Measurements from ENCODE around the gene COL6A2.
"Not testable (repeated sequence)": the region's sequence is repeated elsewhere in the genome, so short reads cannot be mapped to it uniquely, and the experiment has no call there.

The COL6A2 gene

GRCh38 chr21:46080171-46081021 is 17.5 kb upstream of the COL6A2 start:
- no peak for DNase-seq

GRCh38 chr21:46081022-46081861 is 16.7 kb upstream of the COL6A2 start:
- no peak for DNase-seq

- no peak for DNase-seq
Measured at GRCh38 chr21:46081862-46082712, 15.8 kb upstream of the COL6A2 start.

- DNase-seq: no peak
Measured at GRCh38 chr21:46082713-46082962, 15.3 kb upstream of the COL6A2 start.

DNA sequence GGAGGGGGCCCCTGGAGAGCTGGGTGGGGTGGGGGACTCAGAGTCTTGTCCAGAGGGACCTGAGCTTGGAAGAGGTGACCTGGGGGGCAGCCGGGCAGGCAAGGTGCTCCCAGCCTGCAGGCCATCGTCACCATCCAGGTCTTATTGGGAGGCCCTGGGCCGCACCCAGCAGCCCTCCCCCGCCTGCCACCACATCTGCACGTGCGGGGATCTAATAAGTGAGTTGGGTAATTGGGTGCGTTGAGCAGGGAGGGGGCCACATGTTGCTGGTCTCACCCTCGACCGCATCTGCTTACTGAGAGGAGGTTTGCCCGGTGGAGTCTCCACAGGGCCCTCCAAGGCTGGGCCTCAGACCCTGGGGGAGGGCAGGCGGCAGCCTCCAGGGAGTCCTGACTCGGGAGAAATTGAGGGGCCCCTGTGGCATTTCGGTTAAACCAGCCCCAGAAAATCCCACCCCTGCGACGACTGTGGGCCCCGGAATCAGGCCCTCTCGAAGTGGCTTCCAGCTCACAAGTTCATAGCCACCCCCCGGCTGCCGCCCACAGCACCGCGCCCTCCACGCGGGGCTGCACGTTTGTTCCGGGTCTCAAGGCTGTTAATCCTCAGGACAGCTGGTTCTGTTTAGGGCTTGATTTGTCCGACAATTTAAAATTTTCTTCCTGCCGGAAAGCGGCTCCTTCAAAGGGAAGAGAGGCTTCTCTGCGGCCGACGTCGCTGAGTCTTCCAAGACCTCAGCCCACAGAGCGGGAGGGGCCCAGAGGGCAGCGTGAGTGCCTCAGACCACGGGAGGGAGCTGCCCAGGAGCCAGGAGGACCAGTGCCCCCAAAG is 14.7 kb upstream of the COL6A2 start:
- DNase-seq: no peak

GRCh38 chr21:46083791-46084561 is 13.9 kb upstream of the COL6A2 start:
- no peak for DNase-seq

DNA sequence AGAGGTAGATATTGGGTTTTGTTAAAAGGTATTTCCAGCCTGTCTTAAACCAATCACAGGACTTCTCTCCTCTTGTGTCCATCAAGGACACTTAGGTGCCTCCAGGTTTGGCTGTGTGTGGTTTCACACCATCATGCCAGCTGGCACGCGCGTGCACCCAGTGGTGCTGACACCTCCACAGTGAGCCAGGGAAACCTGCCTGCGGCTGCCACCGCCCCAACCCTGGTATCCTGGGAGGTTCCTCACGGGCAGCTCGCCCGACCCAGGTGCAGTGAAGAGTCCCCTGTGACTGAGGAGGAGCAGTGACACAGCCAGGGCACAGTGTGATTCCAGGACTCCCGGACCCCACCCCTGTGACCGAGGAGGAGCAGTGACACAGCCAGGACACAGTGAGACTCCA is 13.2 kb upstream of the COL6A2 start:
- DNase-seq: no peak

DNA sequence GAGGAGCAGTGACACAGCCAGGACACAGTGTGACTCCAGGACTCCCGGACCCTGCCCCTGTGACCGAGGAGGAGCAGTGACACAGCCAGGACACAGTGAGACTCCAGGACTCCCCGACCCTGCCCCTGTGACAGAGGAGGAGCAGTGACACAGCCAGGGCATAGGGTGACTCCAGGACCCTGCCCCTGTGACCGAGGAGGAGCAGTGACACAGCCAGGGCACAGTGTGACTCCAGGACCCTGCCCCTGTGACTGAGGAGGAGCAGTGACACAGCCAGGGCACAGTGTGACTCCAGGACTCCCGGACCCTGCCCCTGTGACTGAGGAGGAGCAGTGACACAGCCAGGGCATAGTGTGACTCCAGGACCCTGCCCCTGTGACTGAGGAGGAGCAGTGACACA is 12.7 kb upstream of the COL6A2 start:
- not testable (repeated sequence) for DNase-seq

- no peak for DNase-seq
Measured at GRCh38 chr21:46087641-46088040, 10.3 kb upstream of the COL6A2 start.

- no peak for DNase-seq
Measured at GRCh38 chr21:46088189-46088588, 9.7 kb upstream of the COL6A2 start.

- no peak for DNase-seq
Measured at GRCh38 chr21:46089285-46089684, 8.6 kb upstream of the COL6A2 start.

- no peak for DNase-seq
Measured at GRCh38 chr21:46091118-46091517, 6.8 kb upstream of the COL6A2 start.

DNA sequence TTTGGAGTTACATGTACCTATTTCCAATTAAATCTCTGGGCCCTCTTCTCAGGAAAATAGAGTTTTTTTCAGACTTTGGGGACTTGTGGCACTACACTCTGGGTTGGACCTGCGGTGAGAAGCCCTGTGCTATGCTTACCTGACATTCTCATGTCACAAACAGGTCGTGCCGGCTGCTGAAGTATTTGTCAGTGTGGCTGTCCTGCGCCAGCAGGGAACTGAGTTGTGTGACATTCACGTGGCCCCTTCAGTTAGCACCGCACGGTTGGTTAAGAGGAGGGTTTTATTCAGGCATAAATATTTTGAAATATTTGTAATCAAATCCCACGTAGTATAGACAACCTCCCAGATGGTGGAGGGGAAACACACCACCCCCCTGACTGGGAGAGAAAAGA is 6.3 kb upstream of the COL6A2 start:
- no peak for DNase-seq

DNA sequence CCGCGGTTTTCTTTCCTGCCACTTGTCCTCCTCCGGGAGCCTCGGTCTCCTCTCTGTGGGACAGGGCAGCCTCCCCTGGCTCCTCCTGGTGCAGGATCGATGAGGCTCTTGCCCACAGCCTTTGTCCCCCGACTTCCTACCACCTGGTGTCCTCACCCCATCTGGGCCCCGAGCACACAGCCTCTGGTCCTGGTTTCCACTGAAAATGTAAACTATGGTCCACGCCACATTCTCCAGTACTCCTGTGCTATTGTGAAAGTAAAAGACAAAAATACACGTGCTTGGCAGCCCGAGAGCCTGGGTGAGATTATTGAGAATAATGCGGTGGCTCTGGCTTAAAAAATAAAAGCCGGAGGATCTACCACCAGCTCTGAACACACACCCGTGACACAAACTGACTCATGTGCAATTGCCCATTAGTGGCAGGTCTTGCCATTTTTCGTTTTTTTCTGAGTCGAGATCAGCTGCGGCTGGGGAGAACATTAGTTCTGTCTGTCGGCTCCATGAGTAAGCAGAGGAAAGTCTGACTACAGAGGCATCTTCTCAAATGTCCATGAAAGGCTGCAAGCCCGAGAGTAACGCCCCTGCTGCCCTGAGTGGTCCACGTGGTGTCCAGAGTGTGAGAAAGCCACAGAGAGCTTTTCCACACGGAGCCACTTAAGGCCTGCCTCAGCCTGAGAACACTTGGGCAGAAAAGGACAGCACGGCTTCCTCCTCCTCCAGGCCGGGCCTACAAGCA is 5.7 kb upstream of the COL6A2 start:
- no peak for DNase-seq

- no peak for DNase-seq
Measured at GRCh38 chr21:46092811-46093667, 4.9 kb upstream of the COL6A2 start.

GRCh38 chr21:46093668-46094400 is 4.1 kb upstream of the COL6A2 start:
- DNase-seq: no peak

- no peak for DNase-seq
Measured at GRCh38 chr21:46094401-46095082, 3.4 kb upstream of the COL6A2 start.

- DNase-seq: no peak
Measured at GRCh38 chr21:46095083-46095719, 2.7 kb upstream of the COL6A2 start.
